Suprapubic skin (tissue), 4 donors: ENCODE results near the gene PTPRN2. TPM values are rescaled to one million over a fixed set of nuclear protein-coding genes. Genes with fewer than 3 reads are reported as not detected.
"Not testable (repeated sequence)": the region's sequence is repeated elsewhere in the genome, so short reads cannot be mapped to it uniquely, and the experiment has no call there.

Experiments
- DNase-seq, 2 donors: peaks; one replicate each; pipeline ENCODE4 v3.0.0-alpha.2; 2019; ENCODE audit warnings: low spot score in 2 of 2
- H3K27ac ChIP-seq: fragments of 200-600 bp; sonication (generic); one replicate; pipeline ENCODE4 v1.5.1; 2019
- H3K27me3 ChIP-seq: fragments of 200-600 bp; sonication (generic); one replicate; pipeline ENCODE4 v1.5.1; 2019
- H3K36me3 ChIP-seq: fragments of 200-600 bp; sonication (generic); one replicate; pipeline ENCODE4 v1.5.1; 2019
- H3K4me1 ChIP-seq: fragments of 200-600 bp; sonication (generic); one replicate; pipeline ENCODE4 v1.5.1; 2019
- H3K4me3 ChIP-seq: fragments of 200-600 bp; sonication (generic); one replicate; pipeline ENCODE4 v1.5.1; 2019; ENCODE audit warnings: mild to moderate bottlenecking
- H3K9me3 ChIP-seq: fragments of 200-600 bp; sonication (generic); one replicate; pipeline ENCODE4 v1.5.1; 2019
- EP300 ChIP-seq: sonication (generic); formaldehyde crosslinking; IDR thresholded peaks from one replicate; pipeline ENCODE4 v1.6.1; 2017; ENCODE audit warnings: antibody characterized with exemption
- POLR2A ChIP-seq, 2 donors: fragments of 450-650 bp; IDR thresholded peaks; one replicate each; pipeline ENCODE4 v1.6.1; 2017; ENCODE audit warnings: antibody characterized with exemption in 2 of 2, mild to moderate bottlenecking in 2 of 2, moderate library complexity in 2 of 2
- POLR2AphosphoS5 ChIP-seq, 3 donors: sonication (generic); formaldehyde crosslinking; IDR thresholded peaks; one replicate each; pipeline ENCODE4 v1.6.1; 2017; ENCODE audit warnings: antibody characterized with exemption in 3 of 3
- WGBS: methylation state at CpG from one replicate; pipeline ENCODE4 v1.1.5; 2018; 5-methylcytosine and 5-hydroxymethylcytosine counted together
- total RNA-seq, 4 donors: library from RNA; depleted of rRNA; stranded (reverse); fragments of >200 nt; gene quantifications; one replicate each; pipeline ENCODE4 v1.1.0, GENCODE V29; 2016
- TF ChIP-seq, protein P1 (sequence below), 2 donors: fragments of 200-600 bp in 1 of 2; fragments of 450-650 bp in 1 of 2; sonication (generic) in 1 of 2; IDR thresholded peaks; one replicate each; pipeline ENCODE4 v1.5.1; 2016 to 2019; ENCODE audit warnings: antibody characterized with exemption in 2 of 2, mild to moderate bottlenecking in 1 of 2, moderate library complexity in 1 of 2

Gene PTPRN2
- total RNA-seq, 4 donors from 2014 or later: 0.23 to 1.8 (median 1.3) TPM

DNA sequence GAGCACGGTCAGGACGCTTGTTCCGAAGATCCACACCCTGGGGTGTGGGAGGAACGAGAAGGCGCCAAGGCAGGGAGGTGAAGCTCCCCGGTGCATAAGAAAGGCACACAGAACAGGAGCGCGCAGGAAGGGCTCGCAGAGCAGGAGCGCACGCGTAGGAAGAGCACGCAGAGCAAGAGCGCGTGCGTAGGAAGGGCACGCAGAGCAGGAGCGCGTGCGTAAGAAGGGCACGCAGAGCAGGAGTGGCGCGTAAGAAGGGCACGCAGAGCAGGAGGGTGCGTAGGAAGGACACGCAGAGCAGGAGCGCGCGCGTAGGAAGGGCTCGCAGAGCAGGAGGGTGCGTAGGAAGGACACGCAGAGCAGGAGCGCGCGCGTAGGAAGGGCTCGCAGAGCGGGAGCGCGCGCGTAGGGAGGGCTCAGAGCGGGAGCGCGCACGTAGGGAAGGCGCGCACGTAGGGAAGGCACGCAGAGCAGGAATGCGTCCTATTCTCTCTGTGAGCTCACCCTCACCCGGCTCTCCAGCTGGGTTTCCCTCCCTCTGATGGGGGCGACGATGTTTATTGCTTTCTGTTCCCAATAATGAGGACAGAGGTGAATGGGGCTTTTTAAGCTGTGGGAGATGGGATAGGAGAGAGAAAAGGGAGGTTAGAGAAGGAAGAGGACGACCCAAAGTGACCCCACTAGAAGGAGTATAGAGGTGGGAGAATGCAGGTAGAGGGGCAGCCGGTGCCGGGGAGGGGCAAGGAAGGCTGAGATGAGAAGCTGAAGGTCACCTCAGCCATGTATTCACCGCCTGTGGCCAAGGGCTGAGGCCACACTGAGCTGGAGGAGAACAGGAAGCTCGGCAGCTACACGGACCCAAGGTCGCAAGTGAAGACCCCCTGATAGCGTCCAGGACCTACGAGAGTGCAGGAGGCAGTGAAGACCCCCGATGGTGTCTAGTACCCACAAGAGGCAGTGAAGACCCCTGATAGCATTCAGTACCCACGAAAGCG lies 423.2 kb downstream of the PTPRN2 start:
- Histone ChIP-seq H3K36me3 (no peaks in the 10 kb centered on the region), H3K4me1 (no peaks in the 10 kb centered on the region), H3K4me3 (no peak overlapping the region), H3K27ac (no peak overlapping the region), H3K9me3 (no peaks in the 10 kb centered on the region), H3K27me3 (no peaks in the 10 kb centered on the region)
- DNase-seq: no peak
- 58% methylated on average over 46 of the region's 67 CpGs for WGBS
- TF ChIP-seq POLR2A (IDR thresholded peaks at IDR 0.05) (no peak), EP300 (no peak), POLR2AphosphoS5 (IDR thresholded peaks at IDR 0.05) (no peak)
- TF ChIP-seq, protein P1, sequence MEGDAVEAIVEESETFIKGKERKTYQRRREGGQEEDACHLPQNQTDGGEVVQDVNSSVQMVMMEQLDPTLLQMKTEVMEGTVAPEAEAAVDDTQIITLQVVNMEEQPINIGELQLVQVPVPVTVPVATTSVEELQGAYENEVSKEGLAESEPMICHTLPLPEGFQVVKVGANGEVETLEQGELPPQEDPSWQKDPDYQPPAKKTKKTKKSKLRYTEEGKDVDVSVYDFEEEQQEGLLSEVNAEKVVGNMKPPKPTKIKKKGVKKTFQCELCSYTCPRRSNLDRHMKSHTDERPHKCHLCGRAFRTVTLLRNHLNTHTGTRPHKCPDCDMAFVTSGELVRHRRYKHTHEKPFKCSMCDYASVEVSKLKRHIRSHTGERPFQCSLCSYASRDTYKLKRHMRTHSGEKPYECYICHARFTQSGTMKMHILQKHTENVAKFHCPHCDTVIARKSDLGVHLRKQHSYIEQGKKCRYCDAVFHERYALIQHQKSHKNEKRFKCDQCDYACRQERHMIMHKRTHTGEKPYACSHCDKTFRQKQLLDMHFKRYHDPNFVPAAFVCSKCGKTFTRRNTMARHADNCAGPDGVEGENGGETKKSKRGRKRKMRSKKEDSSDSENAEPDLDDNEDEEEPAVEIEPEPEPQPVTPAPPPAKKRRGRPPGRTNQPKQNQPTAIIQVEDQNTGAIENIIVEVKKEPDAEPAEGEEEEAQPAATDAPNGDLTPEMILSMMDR (IDR thresholded peaks at IDR 0.05): no peak

DNA sequence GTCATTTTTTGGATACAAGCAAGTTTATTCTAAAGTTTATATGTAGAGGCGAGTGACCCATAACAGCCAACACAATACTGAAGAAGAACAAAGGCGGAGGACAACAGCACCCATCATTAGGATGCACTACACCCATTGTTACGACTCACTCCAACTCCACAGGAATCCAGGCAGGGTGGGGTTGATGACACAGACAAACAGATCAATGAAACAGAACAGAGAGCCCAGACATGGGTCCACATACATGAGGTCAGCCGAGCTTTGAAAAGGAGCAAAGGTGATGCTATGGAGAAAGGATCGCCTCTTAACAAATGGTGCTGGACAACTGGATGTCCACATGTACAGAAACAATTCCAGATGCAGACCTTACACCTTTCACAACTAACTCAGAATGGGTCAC lies 426.4 kb downstream of the PTPRN2 start:
- Histone ChIP-seq H3K36me3 (no peaks in the 10 kb centered on the region), H3K4me1 (peaks cover 4% of the 10 kb centered on the region), H3K27me3 (no peaks in the 10 kb centered on the region), H3K27ac (no peak overlapping the region), H3K4me3 (no peak overlapping the region), H3K9me3 (no peaks in the 10 kb centered on the region)
- no peak for DNase-seq
- TF ChIP-seq POLR2AphosphoS5 (IDR thresholded peaks at IDR 0.05): no peak
- no peak for TF ChIP-seq POLR2A (IDR thresholded peaks at IDR 0.05)
- no peak for TF ChIP-seq EP300
- TF ChIP-seq, protein P1 (IDR thresholded peaks at IDR 0.05): no peak
- WGBS: 87% methylated on average over 5 of the region's 5 CpGs

DNA sequence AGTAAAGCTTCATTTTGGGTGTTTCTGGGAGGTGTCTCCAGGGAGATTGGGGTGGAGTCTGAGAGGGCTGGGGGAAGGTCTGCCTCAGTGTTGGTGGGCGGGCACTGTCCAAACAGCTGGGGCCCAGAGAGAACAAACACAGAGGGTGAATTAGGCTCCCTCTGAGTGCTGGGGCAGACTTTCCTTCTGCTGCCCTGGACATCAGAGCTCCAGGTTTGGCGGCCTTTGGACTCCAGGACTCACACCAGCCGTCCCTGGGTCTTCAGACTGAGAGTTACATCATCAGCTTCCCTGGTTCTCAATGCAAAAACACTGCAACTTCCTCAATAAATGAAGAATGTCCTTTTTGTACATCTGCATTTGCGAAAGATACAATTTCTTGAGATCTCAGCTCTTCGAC lies 427.4 kb downstream of the PTPRN2 start:
- Histone ChIP-seq H3K27ac (no peak overlapping the region), H3K27me3 (no peaks in the 10 kb centered on the region), H3K9me3 (no peaks in the 10 kb centered on the region), H3K4me1 (peaks cover 4% of the 10 kb centered on the region), H3K36me3 (no peaks in the 10 kb centered on the region), H3K4me3 (no peak overlapping the region)
- no peak for DNase-seq
- TF ChIP-seq, protein P1 (IDR thresholded peaks at IDR 0.05): no peak
- TF ChIP-seq POLR2AphosphoS5 (IDR thresholded peaks at IDR 0.05): no peak
- no peak for TF ChIP-seq POLR2A (IDR thresholded peaks at IDR 0.05)
- no peak for TF ChIP-seq EP300
- 72% methylated on average over 5 of the region's 5 CpGs for WGBS

DNA sequence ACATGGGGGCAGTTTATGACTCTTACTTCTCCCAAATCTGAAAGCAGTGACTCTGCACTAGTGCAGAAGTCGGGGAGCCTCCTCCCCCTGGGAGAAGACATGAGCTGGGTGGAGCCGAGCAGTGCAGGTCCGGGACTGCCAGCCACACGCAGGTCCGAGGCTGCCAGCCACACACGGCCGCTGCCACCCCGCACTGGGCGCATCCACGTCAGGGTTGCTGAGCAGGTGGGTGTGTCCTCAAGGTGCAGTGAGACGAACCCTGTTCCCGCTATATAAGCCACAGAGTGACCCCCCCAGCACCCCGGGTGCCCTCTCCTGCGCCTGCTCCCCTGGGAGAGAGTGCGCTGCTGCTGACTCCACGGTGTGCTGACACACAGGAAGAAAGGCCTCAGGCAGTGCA lies 430.2 kb downstream of the PTPRN2 start:
- no peak overlapping the region for H3K4me3 ChIP-seq
- peaks cover 4% of the 10 kb centered on the region for H3K4me1 ChIP-seq
- H3K9me3 ChIP-seq: no peaks in the 10 kb centered on the region
- H3K36me3 ChIP-seq: no peaks in the 10 kb centered on the region
- no peak overlapping the region for H3K27ac ChIP-seq
- DNase-seq: no peak
- 79% methylated on average over 11 of the region's 16 CpGs for WGBS
- no peak for TF ChIP-seq POLR2A (IDR thresholded peaks at IDR 0.05)
- TF ChIP-seq EP300: no peak
- TF ChIP-seq, protein P1 (IDR thresholded peaks at IDR 0.05): no peak
- TF ChIP-seq POLR2AphosphoS5 (IDR thresholded peaks at IDR 0.05): no peak
- H3K27me3 ChIP-seq: no peaks in the 10 kb centered on the region

DNA sequence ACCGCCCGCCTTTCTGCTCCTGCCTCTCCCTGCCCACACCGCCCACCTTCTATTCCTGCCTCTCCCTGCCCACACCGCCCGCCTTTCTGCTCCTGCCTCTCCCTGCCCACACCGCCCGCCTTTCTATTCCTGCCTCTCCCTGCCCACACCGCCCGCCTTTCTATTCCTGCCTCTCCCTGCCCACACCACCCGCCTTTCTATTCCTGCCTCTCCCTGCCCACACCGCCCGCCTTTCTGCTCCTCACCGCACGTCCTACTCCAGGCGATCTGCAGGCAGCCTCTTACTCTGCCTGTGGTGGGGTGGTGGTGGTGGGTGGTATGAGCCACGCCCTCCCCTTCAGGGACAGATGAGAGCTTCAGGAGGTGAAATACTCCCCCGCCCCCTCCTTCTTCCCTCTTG lies 436.4 kb downstream of the PTPRN2 start:
- not testable (repeated sequence) for H3K4me3 ChIP-seq, H3K36me3 ChIP-seq, H3K9me3 ChIP-seq, H3K27ac ChIP-seq, H3K27me3 ChIP-seq, H3K4me1 ChIP-seq
- peak; percentile 77 to 99 for DNase-seq
- WGBS: 64% methylated on average over 16 of the region's 17 CpGs
